Smooth muscle cell (in vitro differentiated cells): ENCODE data around the gene TMEM253. TPM values are rescaled to one million over a fixed set of nuclear protein-coding genes. Genes with fewer than 3 reads are reported as not detected.

Experiments used
- DNase-seq: peaks from one replicate; lab custom pipeline; 2025; ENCODE audit not compliant: unreplicated experiment; lab: John Stamatoyannopoulos, UW
- H2AFZ ChIP-seq: fragments of 200-600 bp; sonication (generic); 2 replicates; pipeline ENCODE4 v1.6.0; 2016; ENCODE audit warnings: antibody characterized with exemption, low read depth, mild to moderate bottlenecking
- H3F3A ChIP-seq: fragments of 200-600 bp; sonication (generic); 2 replicates; pipeline ENCODE4 v1.6.0; 2017; ENCODE audit warnings: antibody characterized with exemption, low read depth
- H3K27ac ChIP-seq: fragments of 200-600 bp; sonication (generic); 2 replicates; pipeline ENCODE4 v1.5.1; 2016; ENCODE audit warnings: low read depth, mild to moderate bottlenecking
- H3K27me3 ChIP-seq: fragments of 200-600 bp; sonication (generic); 2 replicates; pipeline ENCODE4 v1.6.1; 2016; ENCODE audit warnings: low read depth, mild to moderate bottlenecking
- H3K36me3 ChIP-seq: fragments of 200-600 bp; sonication (generic); 2 replicates; pipeline ENCODE4 v1.5.1; 2016; ENCODE audit warnings: low read depth
- H3K4me1 ChIP-seq: fragments of 200-600 bp; sonication (generic); 2 replicates; pipeline ENCODE4 v1.5.1; 2016; ENCODE audit warnings: low read depth
- H3K4me2 ChIP-seq: fragments of 200-600 bp; sonication (generic); 2 replicates; pipeline ENCODE4 v1.6.0; 2016; ENCODE audit warnings: mild to moderate bottlenecking
- H3K4me3 ChIP-seq: fragments of 200-600 bp; sonication (generic); 2 replicates; pipeline ENCODE4 v1.5.1; 2016; ENCODE audit warnings: mild to moderate bottlenecking
- H3K79me2 ChIP-seq: fragments of 200-600 bp; sonication (generic); 2 replicates; pipeline ENCODE4 v1.6.0; 2016; ENCODE audit warnings: low read depth, mild to moderate bottlenecking
- H3K9ac ChIP-seq: fragments of 200-600 bp; sonication (generic); 2 replicates; pipeline ENCODE4 v1.6.0; 2016; ENCODE audit warnings: low read depth
- H3K9me3 ChIP-seq: fragments of 200-600 bp; sonication (generic); replicated peaks from 2 replicates; pipeline ENCODE4 v1.5.1; 2016; ENCODE audit warnings: low read depth
- H4K20me1 ChIP-seq: fragments of 200-600 bp; sonication (generic); 2 replicates; pipeline ENCODE4 v1.6.0; 2016; ENCODE audit warnings: low read depth
- WGBS: methylation state at CpG from one replicate; pipeline ENCODE4 v1.1.7; 2016; ENCODE audit warnings: low lambda C conversion rate; 5-methylcytosine and 5-hydroxymethylcytosine counted together
- polyA plus RNA-seq: library from polyadenylated mRNA; unstranded; fragments of >200 nt; fragmentation: Nextera tagmentation; extraction: Ambion mirVana; gene quantifications from 2 replicates; pipeline ENCODE4 v1.2.1, GENCODE V29; 2016
- total RNA-seq: library from RNA; depleted of rRNA; stranded (reverse); fragments of >200 nt; gene quantifications from 2 replicates; pipeline ENCODE4 v1.2.3, GENCODE V29; 2014
- TF ChIP-seq, protein P1 (sequence below): fragments of 200-600 bp; sonication (generic); IDR thresholded peaks from 2 replicates; pipeline ENCODE4 v1.5.1; 2017; ENCODE audit warnings: borderline replicate concordance, mild to moderate bottlenecking, antibody characterized with exemption; ENCODE audit not compliant: insufficient read depth, poor library complexity, severe bottlenecking

TMEM253 gene
- total and polyA plus RNA-seq, 2 experiments from 2014 or later, result 0.41 to 1.0 TPM

DNA sequence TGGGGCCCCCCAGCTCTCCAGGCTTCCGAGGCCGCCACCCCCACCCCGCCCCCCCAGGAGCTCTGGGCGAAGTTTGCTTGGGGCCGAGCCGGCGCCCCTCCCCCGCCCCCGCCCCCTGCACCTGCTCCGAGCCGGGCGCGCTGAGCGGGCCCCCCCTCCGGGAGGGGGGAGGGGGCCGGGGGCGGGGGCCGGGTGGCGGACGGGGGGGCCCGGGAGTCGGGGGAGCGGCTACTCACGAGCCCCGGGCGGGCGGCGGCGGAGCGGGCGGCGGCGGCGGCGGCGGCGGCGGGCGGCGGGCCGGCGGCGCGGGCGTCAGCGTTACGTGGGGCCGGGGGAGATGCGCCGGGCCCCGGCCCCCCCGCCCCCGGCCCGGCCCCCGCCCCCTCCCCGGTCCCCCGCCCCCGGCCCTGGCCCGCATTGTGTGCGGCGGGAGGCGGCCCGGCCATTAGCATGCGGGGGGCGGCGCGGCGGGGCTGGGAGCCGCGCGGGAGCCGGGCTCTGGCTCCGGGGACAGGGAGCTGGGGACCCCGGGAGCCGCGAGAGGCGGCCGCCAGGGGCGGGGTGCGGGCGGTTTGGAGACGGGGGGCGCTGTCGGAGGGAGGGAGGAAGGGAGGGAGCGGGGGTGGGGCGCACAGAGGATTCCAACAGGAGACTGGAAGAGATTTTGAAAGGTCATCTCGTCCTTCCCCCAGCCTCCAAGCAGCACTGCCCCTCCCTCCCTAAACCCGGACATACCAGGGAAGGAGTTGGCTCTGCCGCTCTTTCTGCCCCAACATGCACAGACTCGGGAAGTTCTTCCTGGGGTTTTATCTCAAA lies 2.6 kb upstream of the TMEM253 start, which contains the start of gene ZNF219:
TSS of gene ZNF219 (minus strand) at position 580 of the 816 bp plus-strand sequence. CDS start 5,064 bp downstream, outside the sequence.
- peak within 1 kb of the TSS; percentile 68 for H3K27ac ChIP-seq
- TF ChIP-seq, protein P1, sequence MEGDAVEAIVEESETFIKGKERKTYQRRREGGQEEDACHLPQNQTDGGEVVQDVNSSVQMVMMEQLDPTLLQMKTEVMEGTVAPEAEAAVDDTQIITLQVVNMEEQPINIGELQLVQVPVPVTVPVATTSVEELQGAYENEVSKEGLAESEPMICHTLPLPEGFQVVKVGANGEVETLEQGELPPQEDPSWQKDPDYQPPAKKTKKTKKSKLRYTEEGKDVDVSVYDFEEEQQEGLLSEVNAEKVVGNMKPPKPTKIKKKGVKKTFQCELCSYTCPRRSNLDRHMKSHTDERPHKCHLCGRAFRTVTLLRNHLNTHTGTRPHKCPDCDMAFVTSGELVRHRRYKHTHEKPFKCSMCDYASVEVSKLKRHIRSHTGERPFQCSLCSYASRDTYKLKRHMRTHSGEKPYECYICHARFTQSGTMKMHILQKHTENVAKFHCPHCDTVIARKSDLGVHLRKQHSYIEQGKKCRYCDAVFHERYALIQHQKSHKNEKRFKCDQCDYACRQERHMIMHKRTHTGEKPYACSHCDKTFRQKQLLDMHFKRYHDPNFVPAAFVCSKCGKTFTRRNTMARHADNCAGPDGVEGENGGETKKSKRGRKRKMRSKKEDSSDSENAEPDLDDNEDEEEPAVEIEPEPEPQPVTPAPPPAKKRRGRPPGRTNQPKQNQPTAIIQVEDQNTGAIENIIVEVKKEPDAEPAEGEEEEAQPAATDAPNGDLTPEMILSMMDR, result no peak

DNA sequence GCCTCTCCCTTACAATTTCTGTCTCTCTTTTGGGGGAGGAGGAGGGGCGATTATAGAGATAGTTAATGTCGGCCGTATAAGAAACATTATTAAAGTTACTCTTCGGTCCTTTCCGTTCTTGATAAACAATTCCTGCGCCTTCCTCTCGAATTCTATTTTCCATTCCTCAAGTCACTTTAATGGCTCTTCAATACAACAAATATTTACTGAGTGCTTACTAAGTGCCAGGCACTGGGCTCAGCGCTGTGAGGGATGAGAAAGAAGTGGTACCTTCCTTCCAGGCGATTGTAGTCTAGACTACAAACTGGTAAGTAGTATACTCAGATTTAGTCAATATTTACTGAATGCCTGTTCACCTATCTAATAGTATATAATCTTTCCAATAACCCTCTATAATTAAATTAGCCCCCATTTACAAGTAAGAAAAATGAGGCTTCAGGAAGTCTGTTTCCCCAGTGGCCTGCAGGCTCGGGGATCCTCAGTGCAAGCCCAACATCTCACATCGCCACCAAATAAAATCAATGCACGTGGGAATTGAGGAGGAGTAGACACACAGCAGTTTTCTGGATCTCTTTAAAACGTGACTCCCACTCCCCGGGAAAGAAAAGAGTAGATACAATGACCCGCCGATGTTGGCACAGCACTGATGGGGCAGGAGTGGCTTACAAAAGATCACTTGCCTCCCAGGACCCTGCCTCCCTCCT lies 1.8 kb upstream of the TMEM253 start:
- Histone ChIP-seq H3K4me3 (peak overlapping the region; percentile 70), H3F3A (peaks cover 31% of the 10 kb centered on the region), H3K9me3 (no peaks in the 10 kb centered on the region), H3K9ac (peak overlapping the region; percentile 50), H3K36me3 (no peaks in the 10 kb centered on the region), H4K20me1 (peaks cover 16% of the 10 kb centered on the region), H2AFZ (peak overlapping the region; percentile 86), H3K27me3 (no peaks in the 10 kb centered on the region), H3K4me1 (peaks cover 54% of the 10 kb centered on the region), H3K4me2 (peak overlapping the region; percentile 96), H3K27ac (peak overlapping the region; percentile 44), H3K79me2 (no peaks in the 10 kb centered on the region)
- TF ChIP-seq, protein P1, result no peak
- DNase-seq, result no peak
- 16% methylated on average over 16 of the region's 16 CpGs for WGBS

More for the DNA sequence above, 2.6 kb upstream of the TMEM253 start, which contains the start of gene ZNF219:
- Histone ChIP-seq H3F3A (peaks cover 37% of the 10 kb centered on the region), H3K9ac (peak within 1 kb of the TSS; percentile 50), H3K4me2 (peak within 1 kb of the TSS; percentile 96), H3K27me3 (no peaks in the 10 kb centered on the region), H4K20me1 (peaks cover 23% of the 10 kb centered on the region), H3K79me2 (no peaks in the 10 kb centered on the region), H3K4me1 (peaks cover 60% of the 10 kb centered on the region), H3K9me3 (no peaks in the 10 kb centered on the region), H3K4me3 (peak within 1 kb of the TSS; percentile 70), H2AFZ (peak within 1 kb of the TSS; percentile 86), H3K36me3 (no peaks in the 10 kb centered on the region)
- 0% methylated on average over 2 of the region's 90 CpGs for WGBS
- no peak for DNase-seq

DNA sequence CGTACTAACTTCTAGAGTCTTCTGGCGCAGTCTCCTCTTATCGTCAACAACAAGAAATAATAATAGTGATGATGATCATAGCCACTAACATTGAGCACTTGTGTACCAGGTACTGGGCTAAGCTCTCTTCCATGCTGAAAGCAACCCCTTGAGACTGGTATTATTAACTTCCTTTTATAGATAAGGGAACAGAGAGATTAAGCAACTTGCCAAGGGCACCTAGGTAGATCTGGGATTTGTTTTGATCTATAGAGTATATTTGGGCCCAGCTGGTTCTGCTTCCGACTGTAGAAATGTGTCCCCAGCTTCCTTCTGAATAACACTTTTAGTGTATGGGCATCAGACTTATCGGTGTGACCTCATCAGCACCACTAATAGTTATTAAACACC lies 1.3 kb upstream of the TMEM253 start:
- DNase-seq, result no peak
- Histone ChIP-seq H3K79me2 (no peaks in the 10 kb centered on the region), H3K4me2 (peak overlapping the region; percentile 96), H4K20me1 (peaks cover 12% of the 10 kb centered on the region), H2AFZ (no peak overlapping the region), H3K27ac (no peak overlapping the region), H3F3A (peaks cover 27% of the 10 kb centered on the region), H3K4me1 (peaks cover 52% of the 10 kb centered on the region), H3K36me3 (no peaks in the 10 kb centered on the region), H3K4me3 (peak overlapping the region; percentile 70), H3K9ac (no peak overlapping the region), H3K27me3 (no peaks in the 10 kb centered on the region), H3K9me3 (no peaks in the 10 kb centered on the region)
- 76% methylated on average over 5 of the region's 5 CpGs for WGBS
- TF ChIP-seq, protein P1, result no peak
